ENCODE measurements around the gene HSD17B14.
A peak's percentile ranks its signal among the peaks of the same experiment; 100 is the strongest.
"Not testable (repeated sequence)": the region's sequence is repeated elsewhere in the genome, so short reads cannot be mapped to it uniquely, and the experiment has no call there.

Gene HSD17B14

GRCh38 chr19:48867123-48867745 is 30.9 kb upstream of the HSD17B14 start:
- no peak for DNase-seq

- no peak for DNase-seq
These were observed 30.4 kb upstream of the HSD17B14 start for GRCh38 chr19:48866692-48867091.

GRCh38 chr19:48862827-48863226 is 26.5 kb upstream of the HSD17B14 start:
- no peak for DNase-seq

GRCh38 chr19:48861313-48861712 is 25.0 kb upstream of the HSD17B14 start:
- no peak for DNase-seq

GRCh38 chr19:48859711-48860572 is 23.7 kb upstream of the HSD17B14 start:
- DNase-seq = no peak

- DNase-seq = no peak
These were observed 22.9 kb upstream of the HSD17B14 start for GRCh38 chr19:48858984-48859710.

- DNase-seq = no peak
These were observed 20.6 kb upstream of the HSD17B14 start for GRCh38 chr19:48856921-48857320.

- no peak for DNase-seq
These were observed 17.8 kb upstream of the HSD17B14 start for GRCh38 chr19:48854103-48854502.

- no peak for DNase-seq
These were observed 17.2 kb upstream of the HSD17B14 start for GRCh38 chr19:48853483-48853882.

GRCh38 chr19:48852292-48852691 is 16.0 kb upstream of the HSD17B14 start:
- no peak for DNase-seq

- DNase-seq = not testable (repeated sequence)
These were observed 10.4 kb upstream of the HSD17B14 start for GRCh38 chr19:48846659-48847058.

GRCh38 chr19:48845384-48845783 is 9.1 kb upstream of the HSD17B14 start:
- DNase-seq = no peak

GRCh38 chr19:48844472-48844871 is 8.2 kb upstream of the HSD17B14 start:
- DNase-seq = no peak

GRCh38 chr19:48842789-48843162 is 6.5 kb upstream of the HSD17B14 start:
- peak; percentile 56 for DNase-seq

- no peak for DNase-seq
These were observed 5.3 kb upstream of the HSD17B14 start for GRCh38 chr19:48841571-48841970.

- DNase-seq = no peak
These were observed 4.8 kb upstream of the HSD17B14 start for GRCh38 chr19:48841047-48841446.

GRCh38 chr19:48837687-48838086 is 1.4 kb upstream of the HSD17B14 start:
- DNase-seq = no peak

- DNase-seq = peak; percentile 73
These were observed 797 bp upstream of the HSD17B14 start for GRCh38 chr19:48837051-48837524.

GRCh38 chr19:48835734-48836088 is 580 bp downstream of the HSD17B14 start:
- DNase-seq = peak; percentile 93

GRCh38 chr19:48833977-48834376 is 2.3 kb downstream of the HSD17B14 start:
- DNase-seq = no peak

- no peak for DNase-seq
These were observed 3.2 kb downstream of the HSD17B14 start for GRCh38 chr19:48833049-48833448.

GRCh38 chr19:48830965-48831364 is 5.3 kb downstream of the HSD17B14 start:
- no peak for DNase-seq

GRCh38 chr19:48830088-48830487 is 6.2 kb downstream of the HSD17B14 start:
- DNase-seq = no peak

- no peak for DNase-seq
These were observed 9.7 kb downstream of the HSD17B14 start for GRCh38 chr19:48826606-48827020.
